Measurements from ENCODE around the gene NLGN1. TPM values are rescaled to one million over a fixed set of nuclear protein-coding genes. Genes with fewer than 3 reads are reported as not detected.

Gene NLGN1
- total RNA-seq, 4 donors from 2014 or later = 0.80 to 4.4 (median 1.8) TPM

DNA sequence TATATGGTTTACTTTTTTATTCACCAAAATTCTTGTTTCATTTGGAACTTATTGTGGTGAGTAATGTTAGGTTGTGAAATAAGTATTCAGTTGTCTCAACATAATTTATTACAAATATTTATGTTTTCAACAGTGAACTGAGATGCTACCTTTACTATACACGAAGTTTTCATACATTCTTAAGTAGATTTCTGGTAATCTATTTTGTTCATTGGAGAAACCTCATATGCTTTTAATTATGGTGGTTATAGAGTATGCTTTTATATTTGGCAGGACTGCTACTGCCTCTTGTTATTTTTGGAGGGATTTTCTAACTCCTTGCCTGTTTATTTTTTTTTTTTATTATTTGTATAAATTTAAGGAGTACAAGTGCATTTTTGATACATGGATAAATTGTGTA, 253.1 kb downstream of the NLGN1 start:
- WGBS, 2 donors = 44 to 58% methylated on average over 1 of the region's 1 CpG
- DNase-seq (ENCODE audit: low spot score in 2 of 2) = no peak
- no peak overlapping the region for H3K4me3 ChIP-seq (ENCODE audit: low read depth, poor library complexity, severe bottlenecking)
- intact Hi-C loops (cut with DNase I; ENCODE audit: low total_unique reads) = no loop called here
- TF ChIP-seq POLR2A (IDR thresholded peaks at IDR 0.05) = no peak
- TF ChIP-seq CTCF (IDR thresholded peaks at IDR 0.05) = no peak

GRCh38 chr3:173652093-173652492, 254.5 kb downstream of the NLGN1 start:
- 89 to 92% methylated on average over 2 of the region's 2 CpGs for WGBS, 2 donors
- TF ChIP-seq CTCF (IDR thresholded peaks at IDR 0.05) (no peak), POLR2A (IDR thresholded peaks at IDR 0.05) (no peak)
- intact Hi-C loops (cut with DNase I; ENCODE audit: low total_unique reads) = no loop called here
- no peak for DNase-seq (ENCODE audit: low spot score in 2 of 2)
- no peak overlapping the region for H3K4me3 ChIP-seq (ENCODE audit: low read depth, poor library complexity, severe bottlenecking)

DNA sequence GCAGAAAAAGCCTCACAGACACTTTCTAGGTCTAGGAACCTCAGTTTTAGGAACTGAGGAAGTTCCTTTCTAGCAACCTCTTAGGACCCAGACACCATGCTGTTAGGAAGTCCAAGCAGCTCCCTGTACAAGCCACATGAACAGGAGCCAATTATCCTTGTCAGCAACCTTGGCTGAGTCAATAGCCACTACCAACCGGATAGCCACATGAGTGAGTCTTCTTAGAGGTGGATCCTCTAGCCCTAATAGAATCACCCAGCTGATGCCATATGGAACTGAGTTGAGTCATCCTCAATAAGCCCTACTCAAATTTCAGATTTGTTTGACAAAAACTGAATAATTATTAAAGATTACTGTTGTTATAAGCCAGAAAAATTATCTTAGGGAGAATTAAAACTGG, 256.2 kb downstream of the NLGN1 start:
- intact Hi-C loops (cut with DNase I; ENCODE audit: low total_unique reads) = no loop called here
- TF ChIP-seq CTCF (IDR thresholded peaks at IDR 0.05) (no peak), POLR2A (IDR thresholded peaks at IDR 0.05) (no peak)
- H3K4me3 ChIP-seq (ENCODE audit: low read depth, poor library complexity, severe bottlenecking) = no peak overlapping the region
- no peak for DNase-seq (ENCODE audit: low spot score in 2 of 2)
- WGBS, 2 donors = 90 to 94% methylated on average over 1 of the region's 1 CpG

GRCh38 chr3:173659972-173660371, 262.4 kb downstream of the NLGN1 start:
- intact Hi-C loops (cut with DNase I; ENCODE audit: low total_unique reads) = no loop called here
- DNase-seq (ENCODE audit: low spot score in 2 of 2) = no peak
- H3K4me3 ChIP-seq (ENCODE audit: low read depth, poor library complexity, severe bottlenecking) = no peak overlapping the region
- TF ChIP-seq POLR2A (IDR thresholded peaks at IDR 0.05) (no peak), CTCF (IDR thresholded peaks at IDR 0.05) (no peak)
- WGBS, 2 donors = 41 to 63% methylated on average over 2 of the region's 2 CpGs

DNA sequence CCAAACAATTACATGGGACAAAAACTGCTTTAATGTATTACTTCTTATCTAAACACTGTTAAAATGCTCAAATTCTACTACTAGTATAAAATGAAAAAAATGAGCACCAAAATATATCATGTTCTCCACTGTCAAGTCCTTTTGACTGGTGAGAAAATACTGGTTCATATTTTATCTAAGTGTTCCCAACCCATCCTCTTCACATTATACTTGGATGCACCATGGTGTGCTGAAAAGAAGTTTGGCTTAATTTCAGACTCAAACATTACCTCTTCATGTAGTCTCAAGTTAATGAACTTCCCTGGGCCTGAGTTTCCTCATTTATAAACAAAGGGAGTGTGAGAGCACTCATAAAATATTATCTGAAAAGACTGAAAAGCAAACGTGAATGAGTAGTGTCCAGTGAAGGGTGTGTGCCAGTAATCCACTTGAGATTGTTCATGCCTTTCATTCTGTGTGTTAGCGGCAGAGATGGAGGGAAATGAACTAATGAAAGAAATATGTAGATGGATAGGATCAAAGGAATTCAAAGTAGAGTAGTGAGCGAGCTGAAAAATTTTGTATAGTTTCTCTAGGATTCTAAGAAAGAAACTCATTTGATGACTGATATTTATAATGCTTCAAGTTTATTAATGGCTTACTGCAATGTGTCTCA, 263.2 kb downstream of the NLGN1 start:
- H3K4me3 ChIP-seq (ENCODE audit: low read depth, poor library complexity, severe bottlenecking) = no peak overlapping the region
- TF ChIP-seq CTCF (IDR thresholded peaks at IDR 0.05) (no peak), POLR2A (IDR thresholded peaks at IDR 0.05) (no peak)
- DNase-seq (ENCODE audit: low spot score in 2 of 2) = no peak
- 53 to 65% methylated on average over 3 of the region's 3 CpGs for WGBS, 2 donors
- intact Hi-C loops (cut with DNase I; ENCODE audit: low total_unique reads) = no loop called here

- intact Hi-C loops (cut with DNase I; ENCODE audit: low total_unique reads) = no loop called here
- TF ChIP-seq POLR2A (IDR thresholded peaks at IDR 0.05) (no peak), CTCF (IDR thresholded peaks at IDR 0.05) (no peak)
- no peak for DNase-seq (ENCODE audit: low spot score in 2 of 2)
- no peak overlapping the region for H3K4me3 ChIP-seq (ENCODE audit: low read depth, poor library complexity, severe bottlenecking)
- WGBS, 2 donors = 32 to 45% methylated on average over 1 of the region's 1 CpG
Measured at GRCh38 chr3:173663696-173664111, 266.2 kb downstream of the NLGN1 start.

All from lower leg skin (tissue), 4 donors.